GM19193 (cell line): ENCODE results near the gene SSNA1.

Source experiments
- POLR2A ChIP-seq: IDR thresholded peaks from 4 replicates; pipeline ENCODE4 v1.6.1; 2011; ENCODE audit not compliant: insufficient read depth, insufficient read length; ENCODE audit errors: extremely low read depth

Gene SSNA1

GRCh38 chr9:137180491-137180890 lies 8.0 kb upstream of the SSNA1 start:
- no peak for TF ChIP-seq POLR2A

- TF ChIP-seq POLR2A, result no peak
Measured at GRCh38 chr9:137181680-137182079, 6.8 kb upstream of the SSNA1 start.

GRCh38 chr9:137182836-137183235 lies 5.6 kb upstream of the SSNA1 start:
- no peak for TF ChIP-seq POLR2A

- TF ChIP-seq POLR2A, result no peak
Measured at GRCh38 chr9:137183980-137184595, 4.4 kb upstream of the SSNA1 start.

- no peak for TF ChIP-seq POLR2A
Measured at GRCh38 chr9:137184881-137185660, 3.4 kb upstream of the SSNA1 start.

GRCh38 chr9:137185921-137186320 lies 2.6 kb upstream of the SSNA1 start:
- no peak for TF ChIP-seq POLR2A

GRCh38 chr9:137186385-137186784 lies 2.1 kb upstream of the SSNA1 start:
- TF ChIP-seq POLR2A, result no peak

GRCh38 chr9:137187386-137187785 lies 1.1 kb upstream of the SSNA1 start:
- TF ChIP-seq POLR2A, result no peak

GRCh38 chr9:137188086-137188489 lies 388 bp upstream of the SSNA1 start:
- no peak for TF ChIP-seq POLR2A

GRCh38 chr9:137189297-137190295 lies 1.1 kb downstream of the SSNA1 start:
- TF ChIP-seq POLR2A, result no peak

- TF ChIP-seq POLR2A, result no peak
Measured at GRCh38 chr9:137190315-137190856, 1.9 kb downstream of the SSNA1 start.

- TF ChIP-seq POLR2A, result no peak
Measured at GRCh38 chr9:137191245-137191644, 2.8 kb downstream of the SSNA1 start.

GRCh38 chr9:137191691-137192447 lies 3.4 kb downstream of the SSNA1 start:
- no peak for TF ChIP-seq POLR2A

GRCh38 chr9:137192448-137192780 lies 3.9 kb downstream of the SSNA1 start:
- TF ChIP-seq POLR2A, result no peak
